NCI-H69 (cell line): ENCODE measurements around the gene FCHSD2.
"Not testable (repeated sequence)": the region's sequence is repeated elsewhere in the genome, so short reads cannot be mapped to it uniquely, and the experiment has no call there.

Experiments
- DNase-seq: peaks from one replicate; lab custom pipeline; 2025; lab: John Stamatoyannopoulos, UW

FCHSD2 gene

DNA sequence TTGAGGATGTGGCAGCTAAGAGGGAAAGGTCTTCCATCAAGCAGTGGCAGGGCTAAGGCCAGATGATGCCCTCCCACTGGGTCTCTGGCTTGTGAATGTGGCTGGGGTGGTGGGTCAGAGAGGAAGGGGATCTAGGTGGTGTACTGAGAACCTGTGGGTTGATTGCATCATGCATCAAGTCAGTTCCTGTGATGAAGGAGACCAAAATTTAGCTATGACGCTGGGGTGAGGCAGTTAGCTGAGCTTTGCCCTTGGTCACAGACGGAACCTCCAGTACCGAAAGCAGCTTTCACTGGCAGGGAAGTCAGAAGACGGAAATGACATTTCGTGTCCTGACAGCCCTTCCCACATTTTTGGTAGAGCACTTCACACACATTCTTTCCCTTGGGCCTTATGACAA, 307.2 kb downstream of the FCHSD2 start:
- DNase-seq, result no peak

GRCh38 chr11:72833811-72834493, 308.2 kb downstream of the FCHSD2 start:
- DNase-seq, result no peak

GRCh38 chr11:72833083-72833733, 308.9 kb downstream of the FCHSD2 start:
- DNase-seq, result no peak

DNA sequence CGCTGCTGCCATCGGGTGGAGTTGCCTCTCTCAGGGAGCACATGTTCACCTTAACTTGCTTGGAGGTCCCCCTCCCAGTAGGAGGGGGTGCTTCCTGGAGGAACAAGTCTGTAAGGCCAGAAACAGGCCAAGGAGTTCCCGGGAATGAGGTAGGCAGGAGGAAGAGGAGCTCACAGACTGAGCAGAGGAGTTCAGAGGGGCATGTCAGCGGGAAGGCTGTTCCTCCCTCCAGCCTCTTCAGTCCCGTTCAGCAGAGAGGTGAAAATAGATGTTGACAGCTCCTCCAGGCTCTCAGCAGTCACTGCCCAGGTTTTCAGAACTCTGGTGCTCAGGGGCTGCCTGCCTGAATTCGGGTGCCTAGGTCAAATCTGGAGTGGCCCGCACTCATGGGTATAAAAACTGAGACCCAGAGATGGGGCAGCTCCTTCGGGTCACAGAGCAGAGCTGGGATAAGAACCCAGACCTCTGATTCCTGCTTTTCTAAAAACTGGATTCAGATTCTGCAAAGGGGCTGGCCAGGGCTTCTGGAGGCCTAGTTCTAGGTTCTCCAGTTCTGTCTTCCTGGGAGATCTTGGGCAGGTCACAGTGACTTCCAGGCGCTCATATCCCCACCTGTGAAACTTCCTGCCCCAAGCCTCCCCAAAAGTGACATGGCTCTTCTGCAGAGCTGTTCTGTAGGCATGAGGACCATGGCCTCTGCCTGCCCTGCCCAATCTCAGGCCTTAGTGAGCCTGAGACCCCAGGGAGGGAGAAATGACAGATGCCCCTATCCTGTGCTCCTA, 309.6 kb downstream of the FCHSD2 start:
- DNase-seq, result no peak

DNA sequence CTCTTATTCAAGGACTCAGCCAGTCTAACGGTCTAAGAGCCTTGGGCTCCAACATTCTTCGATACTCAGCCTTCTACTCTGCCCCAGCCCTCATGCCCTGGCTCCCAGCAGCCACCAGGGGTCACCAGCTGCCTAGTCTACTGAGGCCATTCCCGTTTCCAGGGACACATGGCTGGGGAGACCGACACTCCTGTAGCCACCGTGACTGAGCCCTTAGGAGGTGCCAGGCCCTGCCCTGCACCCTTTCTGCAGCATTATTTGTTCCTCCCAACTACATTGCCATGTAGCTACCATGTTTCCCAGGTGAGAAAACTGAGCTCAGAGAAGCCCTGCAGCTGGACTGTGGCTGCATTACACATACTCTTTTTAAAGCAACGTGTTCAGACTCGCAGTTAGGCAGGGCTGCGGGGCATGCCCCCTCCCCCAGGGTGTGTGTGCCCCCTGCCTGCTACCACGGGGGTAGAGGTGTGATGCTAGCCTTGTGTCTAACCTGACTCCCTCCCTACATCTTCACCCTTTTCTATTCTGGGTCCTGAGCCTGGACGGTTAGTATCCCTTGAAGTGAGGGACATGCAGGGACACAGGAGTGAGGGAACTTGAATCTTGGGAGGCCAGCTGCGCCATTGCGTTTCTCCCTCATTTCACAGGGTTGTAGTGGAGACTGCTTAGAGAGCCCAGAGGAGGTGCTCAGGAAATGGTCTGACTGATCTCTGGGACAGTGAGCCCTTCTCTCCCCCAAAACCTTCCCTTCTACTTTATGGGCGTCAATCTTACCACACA, 310.4 kb downstream of the FCHSD2 start:
- peak; percentile 88 for DNase-seq

GRCh38 chr11:72829884-72830533, 312.1 kb downstream of the FCHSD2 start:
- DNase-seq, result no peak

GRCh38 chr11:72829178-72829577, 312.9 kb downstream of the FCHSD2 start:
- no peak for DNase-seq

GRCh38 chr11:72828692-72829101, 313.4 kb downstream of the FCHSD2 start:
- DNase-seq, result no peak

- DNase-seq, result no peak
Measured at GRCh38 chr11:72828081-72828567, 314.0 kb downstream of the FCHSD2 start.

- not testable (repeated sequence) for DNase-seq
Measured at GRCh38 chr11:72827656-72828055, 314.5 kb downstream of the FCHSD2 start.

DNA sequence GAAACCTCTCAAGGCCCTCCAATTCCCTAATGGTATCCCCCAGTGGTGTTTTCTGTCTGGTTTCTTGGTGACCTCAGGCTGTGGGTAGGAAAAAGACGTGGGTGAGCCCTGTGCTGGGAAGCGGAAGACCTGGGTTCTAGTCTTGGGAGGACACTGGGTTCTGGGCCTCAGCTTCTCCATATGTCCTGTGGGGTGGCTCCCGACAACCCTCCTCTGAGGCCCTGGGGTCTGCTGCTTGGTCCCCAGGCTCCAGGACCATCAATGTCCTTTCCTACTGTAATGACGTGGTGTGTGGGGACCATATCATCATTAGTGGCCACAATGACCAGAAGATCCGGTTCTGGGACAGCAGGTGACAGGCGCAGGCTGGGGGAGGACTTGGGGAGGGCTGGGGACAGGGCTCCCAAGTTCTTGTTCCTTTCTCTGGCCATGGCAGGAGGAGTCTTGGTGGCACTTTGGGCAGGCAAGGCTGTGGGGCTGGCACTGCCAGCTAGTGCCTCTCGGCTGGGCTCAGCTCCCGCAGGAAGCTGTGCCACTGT, 315.1 kb downstream of the FCHSD2 start:
- no peak for DNase-seq

- DNase-seq, result no peak
Measured at GRCh38 chr11:72826191-72826941, 315.8 kb downstream of the FCHSD2 start.

- no peak for DNase-seq
Measured at GRCh38 chr11:72825661-72826060, 316.5 kb downstream of the FCHSD2 start.

DNA sequence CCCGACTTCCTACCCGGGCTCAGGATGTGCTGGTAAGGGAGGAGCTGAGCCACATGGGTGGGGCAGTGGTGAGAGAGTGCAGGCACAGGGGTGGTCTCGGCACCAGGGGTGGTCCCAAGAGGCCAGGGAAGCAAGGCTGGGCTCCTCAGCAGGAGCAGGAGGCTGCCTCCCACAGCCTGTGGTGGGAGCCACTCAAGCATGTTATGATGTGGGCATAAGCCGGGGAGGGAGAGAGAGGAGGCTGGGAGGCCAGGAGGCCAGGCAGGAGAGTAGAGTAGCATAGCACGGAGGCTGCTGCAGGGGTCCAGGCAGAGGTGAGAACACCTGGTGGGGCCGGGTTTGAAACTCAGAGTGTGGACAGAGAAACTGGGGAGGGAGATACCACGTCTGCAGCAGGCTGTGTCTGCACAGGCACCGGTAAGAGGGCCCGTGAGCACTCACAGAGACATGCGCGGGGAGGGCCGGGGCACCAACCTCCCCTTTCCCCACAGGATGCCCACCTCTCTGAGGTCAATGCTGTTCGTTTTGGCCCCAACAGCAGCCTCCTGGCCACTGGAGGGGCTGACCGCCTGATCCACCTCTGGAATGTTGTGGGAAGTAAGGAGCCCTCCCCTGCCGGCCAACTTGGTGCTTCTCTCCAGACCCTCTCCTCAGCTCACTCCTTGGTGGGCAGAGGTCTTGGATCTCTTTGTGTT, 317.2 kb downstream of the FCHSD2 start:
- no peak for DNase-seq

DNA sequence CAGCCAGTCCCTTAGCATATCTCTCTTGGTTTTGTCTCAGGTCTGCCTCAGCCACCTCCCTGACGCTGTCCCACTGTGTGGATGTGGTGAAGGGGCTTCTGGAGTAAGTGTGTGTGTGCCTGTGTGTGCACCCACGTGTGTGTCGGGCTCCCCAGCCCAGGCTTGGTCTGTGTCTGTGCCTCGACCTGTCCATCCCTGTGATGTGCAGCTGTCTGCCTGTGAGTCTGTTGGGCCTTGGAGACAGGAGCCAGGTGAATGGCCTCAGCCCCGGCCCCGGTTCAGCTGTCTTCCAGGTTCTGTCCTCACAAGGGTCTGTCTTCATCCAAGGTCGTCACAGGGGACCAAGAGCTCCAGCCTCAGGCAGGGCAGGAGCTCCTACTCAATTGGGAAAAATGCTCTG, 318.1 kb downstream of the FCHSD2 start:
- no peak for DNase-seq

GRCh38 chr11:72823105-72823804, 318.9 kb downstream of the FCHSD2 start:
- no peak for DNase-seq

DNA sequence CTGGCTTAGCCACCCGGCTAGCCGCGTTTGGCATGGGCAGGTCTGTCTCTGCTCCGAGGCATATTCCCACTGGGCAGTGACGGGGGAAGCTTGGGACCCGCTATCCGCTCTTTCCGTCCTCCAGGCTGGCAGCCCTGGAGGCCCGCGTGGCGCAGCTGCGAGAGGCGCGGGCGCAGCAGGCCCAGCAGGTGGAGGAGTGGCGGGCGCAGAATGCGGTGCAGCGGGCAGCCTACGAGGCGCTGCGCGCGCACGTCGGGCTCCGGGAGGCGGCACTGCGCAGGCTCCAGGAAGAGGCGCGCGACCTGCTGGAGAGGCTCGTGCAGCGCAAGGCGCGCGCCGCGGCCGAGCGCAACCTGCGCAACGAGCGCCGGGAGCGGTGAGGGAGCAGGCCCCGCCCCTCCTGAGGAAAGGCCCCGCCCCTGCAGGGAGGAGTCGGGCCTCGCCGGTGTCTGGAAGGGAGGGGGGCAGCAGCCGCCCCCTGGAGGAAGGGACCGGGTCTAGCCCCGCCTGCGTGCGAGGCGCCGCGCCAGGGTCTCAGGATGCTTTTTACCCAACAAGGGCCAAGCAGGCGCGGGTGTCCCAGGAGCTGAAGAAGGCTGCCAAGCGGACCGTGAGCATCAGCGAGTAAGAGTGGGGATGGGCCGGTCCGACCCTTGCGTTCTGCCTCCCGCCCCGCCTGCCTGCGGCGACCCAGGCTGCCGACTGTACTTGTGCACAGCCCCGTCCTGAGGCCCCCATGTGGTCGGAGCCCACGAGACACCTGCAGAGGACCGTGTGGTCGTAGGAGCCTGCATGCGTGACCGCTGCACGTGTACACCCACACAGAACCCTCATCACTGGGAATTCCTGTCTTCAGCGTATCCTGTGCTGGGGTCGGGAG, 320.0 kb downstream of the FCHSD2 start:
- peak; percentile 99 for DNase-seq

- peak; percentile 89 for DNase-seq
Measured at GRCh38 chr11:72821221-72821919, 320.7 kb downstream of the FCHSD2 start.
